ENCODE measurements around the gene SLC2A1. TPM values are rescaled to one million over a fixed set of nuclear protein-coding genes. Genes with fewer than 3 reads are reported as not detected.

Gene SLC2A1
- total RNA-seq, 2 donors from 2014 or later, result 83.9 to 159 TPM

GRCh38 chr1:42880384-42880783 lies 78.3 kb downstream of the SLC2A1 start:
- H3K27me3 ChIP-seq (replicated peaks; ENCODE audit: insufficient read depth), result no peaks in the 10 kb centered on the region
- WGBS, result 63% methylated on average over 4 of the region's 4 CpGs
- no peak overlapping the region for H3K4me3 ChIP-seq
- H3K36me3 ChIP-seq, result no peaks in the 10 kb centered on the region
- no peak for DNase-seq (ENCODE audit: low spot score)
- no peaks in the 10 kb centered on the region for H3K9me3 ChIP-seq
- no peaks in the 10 kb centered on the region for H3K4me1 ChIP-seq (replicated peaks)
- intact Hi-C loops (cut with DNase I), result no loop called here
- H3K27ac ChIP-seq, result no peak overlapping the region
- TF ChIP-seq POLR2AphosphoS5 (IDR thresholded peaks at IDR 0.05), result no peak
- no peak for TF ChIP-seq CTCF (IDR thresholded peaks at IDR 0.05)
- no peak for TF ChIP-seq POLR2A (IDR thresholded peaks at IDR 0.05)

- intact Hi-C loops (cut with DNase I), result no loop called here
- no peak for TF ChIP-seq POLR2AphosphoS5 (IDR thresholded peaks at IDR 0.05)
- TF ChIP-seq POLR2A (IDR thresholded peaks at IDR 0.05), result no peak
- TF ChIP-seq CTCF (IDR thresholded peaks at IDR 0.05), result no peak
- H3K4me1 ChIP-seq (replicated peaks), result no peaks in the 10 kb centered on the region
- no peaks in the 10 kb centered on the region for H3K9me3 ChIP-seq
- no peaks in the 10 kb centered on the region for H3K36me3 ChIP-seq
- 44% methylated on average over 2 of the region's 2 CpGs for WGBS
- no peaks in the 10 kb centered on the region for H3K27me3 ChIP-seq (replicated peaks; ENCODE audit: insufficient read depth)
- no peak for DNase-seq (ENCODE audit: low spot score)
- no peak overlapping the region for H3K4me3 ChIP-seq
- H3K27ac ChIP-seq, result no peak overlapping the region
These were observed 81.3 kb downstream of the SLC2A1 start for GRCh38 chr1:42877380-42877779.

GRCh38 chr1:42876009-42876408 lies 82.7 kb downstream of the SLC2A1 start:
- no peak for DNase-seq (ENCODE audit: low spot score)
- H3K4me1 ChIP-seq (replicated peaks), result no peaks in the 10 kb centered on the region
- no peaks in the 10 kb centered on the region for H3K36me3 ChIP-seq
- no peak overlapping the region for H3K27ac ChIP-seq
- TF ChIP-seq POLR2AphosphoS5 (IDR thresholded peaks at IDR 0.05) (no peak), CTCF (IDR thresholded peaks at IDR 0.05) (no peak)
- H3K9me3 ChIP-seq, result no peaks in the 10 kb centered on the region
- intact Hi-C loops (cut with DNase I), result no loop called here
- no peaks in the 10 kb centered on the region for H3K27me3 ChIP-seq (replicated peaks; ENCODE audit: insufficient read depth)
- no peak overlapping the region for H3K4me3 ChIP-seq

Small RNA genes lying within 50 kb of the gene (small RNA-seq; reads per million reads assigned to genes)
- 0 reads per million in 2 donors for gene RNU6-880P

Other genes with a start within 250 kb of the SLC2A1 start
- 1 to 10 TPM; 1.1 to 1.5 TPM for gene CLDN19, start 218.6 kb downstream of the SLC2A1 start, total RNA-seq
- 10 to 100 TPM; 21.0 to 52.1 TPM for gene P3H1, start 191.8 kb downstream of the SLC2A1 start, total RNA-seq
- 1 to 10 TPM; 3.3 to 3.6 TPM for gene C1orf50, start 191.6 kb downstream of the SLC2A1 start, total RNA-seq
- under 1 TPM; 0.14 to 0.62 TPM for gene TMEM269, start 173.9 kb downstream of the SLC2A1 start, total RNA-seq
- 10 to 100 TPM; 14.3 to 15.5 TPM for gene ERMAP, start 141.7 kb downstream of the SLC2A1 start, total RNA-seq
- 10 to 100 TPM; 15.0 to 42.5 TPM for gene SVBP, start 141.5 kb downstream of the SLC2A1 start, total RNA-seq
- gene ZNF691, start 112.3 kb downstream of the SLC2A1 start, total RNA-seq, result 10 to 100 TPM; 16.0 to 19.5 TPM
- gene EBNA1BP2, start 213.4 kb upstream of the SLC2A1 start, total RNA-seq, result 10 to 100 TPM; 65.7 to 70.7 TPM
- gene CFAP57, start 213.5 kb upstream of the SLC2A1 start, total RNA-seq, result 1 to 10 TPM in 1 of 2 donors, under 1 TPM in 1; 0.14 to 4.7 TPM